WTC11 (cell line): Measurements from ENCODE around the gene CTNNA2. TPM values are rescaled to one million over a fixed set of nuclear protein-coding genes. Genes with fewer than 3 reads are reported as not detected.

ENCODE experiments used
- ATAC-seq: fragments of 200-7000 bp; cut with Tn5 transposase; 2 replicates; pipeline ENCODE4 v1.10.0; 2021; ENCODE audit warnings: mild to moderate bottlenecking, moderate library complexity
- CTCF ChIA-PET: fragments of 300-600 bp; sonication (Branson Sonifier 250); formaldehyde crosslinking; loops from one replicate; lab custom pipeline; 2021; ENCODE audit warnings: antibody characterized with exemption; lab: Charles Lee
- POLR2A ChIA-PET: fragments of 350-600 bp; sonication (Branson Sonifier 250); formaldehyde crosslinking; loops from one replicate; lab custom pipeline; 2021; ENCODE audit warnings: antibody characterized with exemption; lab: Charles Lee
- DNase-seq: peaks from one replicate; pipeline ENCODE4 v3.0.0; 2021; ENCODE audit warnings: low spot score
- H3K27ac Mint-ChIP-seq: 2 replicates; pipeline ENCODE4 v1.8.0; 2021; ENCODE audit warnings: mixed read lengths
- H3K27me3 Mint-ChIP-seq: 2 replicates; pipeline ENCODE4 v1.8.0; 2021; ENCODE audit warnings: low read depth, mild to moderate bottlenecking, moderate library complexity, mixed read lengths
- H3K36me3 Mint-ChIP-seq: 2 replicates; pipeline ENCODE4 v1.8.0; 2021; ENCODE audit warnings: mixed read lengths
- H3K4me1 Mint-ChIP-seq: 2 replicates; pipeline ENCODE4 v1.8.0; 2022; ENCODE audit warnings: mixed read lengths
- H3K4me3 Mint-ChIP-seq: 2 replicates; pipeline ENCODE4 v1.8.0; 2021; ENCODE audit warnings: mild to moderate bottlenecking, moderate library complexity, mixed read lengths
- H3K9me3 Mint-ChIP-seq: 2 replicates; pipeline ENCODE4 v1.8.0; 2021; ENCODE audit warnings: mixed read lengths
- AR ChIP-seq: fragments of 250-450 bp; sonication (Bioruptor Pico); IDR thresholded peaks from 2 replicates; pipeline ENCODE4 v1.9.0; 2021; ENCODE audit warnings: mild to moderate bottlenecking
- ATF3 ChIP-seq: sonication (generic); formaldehyde crosslinking; conservative IDR thresholded peaks from 2 replicates; pipeline ENCODE4 v1.8.1; 2022; ENCODE audit warnings: mild to moderate bottlenecking, missing genetic modification reagents
- ATF6 ChIP-seq: sonication (generic); formaldehyde crosslinking; IDR thresholded peaks from 2 replicates; pipeline ENCODE4 v1.8.1; 2023; ENCODE audit warnings: mild to moderate bottlenecking, missing genetic modification reagents
- CREB1 ChIP-seq: sonication (generic); formaldehyde crosslinking; IDR thresholded peaks from 2 replicates; pipeline ENCODE4 v1.8.0; 2023; ENCODE audit warnings: mild to moderate bottlenecking, missing genetic modification reagents
- CTCF ChIP-seq: fragments of 200-600 bp; IDR thresholded peaks from 2 replicates; pipeline ENCODE4 v1.8.0; 2022; ENCODE audit warnings: antibody characterized with exemption
- ERG ChIP-seq: fragments of 250-450 bp; sonication (Bioruptor Pico); IDR thresholded peaks from 2 replicates; pipeline ENCODE4 v1.8.0; 2021; ENCODE audit warnings: mild to moderate bottlenecking
- FOXJ3 ChIP-seq: sonication (generic); formaldehyde crosslinking; IDR thresholded peaks from 2 replicates; pipeline ENCODE4 v1.9.0; 2021; ENCODE audit warnings: missing genetic modification reagents, mild to moderate bottlenecking, borderline replicate concordance
- FOXK1 ChIP-seq: sonication (generic); formaldehyde crosslinking; IDR thresholded peaks from 2 replicates; pipeline ENCODE4 v1.8.0; 2022; ENCODE audit warnings: mild to moderate bottlenecking, moderate library complexity, missing genetic modification reagents
- FOXP1 ChIP-seq: sonication (generic); formaldehyde crosslinking; IDR thresholded peaks from 2 replicates; pipeline ENCODE4 v1.8.0; 2022; ENCODE audit warnings: missing genetic modification reagents, mild to moderate bottlenecking, moderate library complexity, borderline replicate concordance
- IRF2 ChIP-seq: sonication (generic); formaldehyde crosslinking; IDR thresholded peaks from 2 replicates; pipeline ENCODE4 v1.8.0; 2022; ENCODE audit warnings: low read depth, missing genetic modification reagents, borderline replicate concordance
- JUN ChIP-seq: sonication (generic); formaldehyde crosslinking; IDR thresholded peaks from 2 replicates; pipeline ENCODE4 v1.8.0; 2023; ENCODE audit warnings: mild to moderate bottlenecking, missing genetic modification reagents
- NFE2L1 ChIP-seq: sonication (generic); formaldehyde crosslinking; IDR thresholded peaks from 2 replicates; pipeline ENCODE4 v1.8.1; 2023; ENCODE audit warnings: missing genetic modification reagents
- NR1H2 ChIP-seq: sonication (generic); formaldehyde crosslinking; IDR thresholded peaks from 2 replicates; pipeline ENCODE4 v1.9.0; 2021; ENCODE audit warnings: mild to moderate bottlenecking, moderate library complexity, missing genetic modification reagents
- SOX15 ChIP-seq: fragments of 250-450 bp; sonication (Bioruptor Pico); IDR thresholded peaks from 2 replicates; pipeline ENCODE4 v1.9.0; 2021; ENCODE audit warnings: mild to moderate bottlenecking
- STAT6 ChIP-seq: sonication (generic); formaldehyde crosslinking; conservative IDR thresholded peaks from 2 replicates; pipeline ENCODE4 v1.8.1; 2023; ENCODE audit warnings: mild to moderate bottlenecking, low read depth, missing genetic modification reagents, moderate library complexity
- TEAD4 ChIP-seq: sonication (generic); formaldehyde crosslinking; IDR thresholded peaks from 2 replicates; pipeline ENCODE4 v1.8.0; 2022; ENCODE audit warnings: mild to moderate bottlenecking, missing genetic modification reagents
- ZBTB43 ChIP-seq: sonication (generic); formaldehyde crosslinking; IDR thresholded peaks from 2 replicates; pipeline ENCODE4 v1.8.1; 2023; ENCODE audit warnings: mild to moderate bottlenecking, missing genetic modification reagents
- ZNF232 ChIP-seq: sonication (generic); formaldehyde crosslinking; IDR thresholded peaks from 2 replicates; pipeline ENCODE4 v1.8.0; 2022; ENCODE audit warnings: mild to moderate bottlenecking, missing genetic modification reagents
- ZSCAN18 ChIP-seq: fragments of 250-450 bp; sonication (Bioruptor Pico); IDR thresholded peaks from 2 replicates; pipeline ENCODE4 v2.1.2; 2022; ENCODE audit warnings: mild to moderate bottlenecking, moderate library complexity
- total RNA-seq: library from RNA; stranded (reverse); gene quantifications from 3 replicates; pipeline ENCODE4 v1.2.3, GENCODE V29; 2021

The CTNNA2 gene
- total RNA-seq, 1 experiment from 2014 or later = 3.8 TPM

GRCh38 chr2:79716266-79716665 lies 203.4 kb downstream of the CTNNA2 start:
- Mint-ChIP-seq H3K27ac (no peak overlapping the region), H3K27me3 (no peaks in the 10 kb centered on the region), H3K4me1 (peaks cover 12% of the 10 kb centered on the region), H3K4me3 (no peak overlapping the region), H3K9me3 (0 out of 2 replicates have a peak, but pooled peaks cover 4% of the 10 kb centered on the region), H3K36me3 (no peaks in the 10 kb centered on the region)
- no peak; the same call in 1 of the 2 replicates for ATAC-seq
- ChIA-PET POLR2A (no interaction called here), CTCF (no interaction called here)
- no peak for DNase-seq
- no peak for TF ChIP-seq IRF2 (CRISPR knock-in tag)
- no peak for TF ChIP-seq CREB1
- no peak for TF ChIP-seq STAT6 (CRISPR knock-in tag)
- no peak for TF ChIP-seq FOXJ3
- TF ChIP-seq TEAD4 = no peak
- TF ChIP-seq ZNF232 (CRISPR knock-in tag) = no peak
- no peak for TF ChIP-seq ATF3 (CRISPR knock-in tag)
- no peak for TF ChIP-seq NR1H2 (CRISPR knock-in tag)
- no peak for TF ChIP-seq ZSCAN18
- TF ChIP-seq ZBTB43 (CRISPR knock-in tag) = no peak
- no peak for TF ChIP-seq ATF6 (CRISPR knock-in tag)
- no peak for TF ChIP-seq ERG (CRISPR knock-in tag)
- no peak for TF ChIP-seq FOXP1 (CRISPR knock-in tag)
- no peak for TF ChIP-seq NFE2L1 (CRISPR knock-in tag)
- no peak for TF ChIP-seq CTCF
- TF ChIP-seq FOXK1 (CRISPR knock-in tag) = no peak
- no peak for TF ChIP-seq SOX15 (CRISPR knock-in tag)
- TF ChIP-seq AR = no peak
- TF ChIP-seq JUN (CRISPR knock-in tag) = no peak
